Right ventricle myocardium inferior (tissue), 1 donor: Measurements from ENCODE around the gene TTBK1. TPM values are rescaled to one million over a fixed set of nuclear protein-coding genes. Genes with fewer than 3 reads are reported as not detected.

Source experiments
- ATAC-seq: fragments of 200-7000 bp; cut with Tn5 transposase; one replicate; pipeline ENCODE4 v1.9.1; 2020; ENCODE audit warnings: mild to moderate bottlenecking, moderate library complexity
- DNase-seq: peaks from one replicate; pipeline ENCODE4 v3.0.0; 2021; ENCODE audit errors: missing footprints
- intact Hi-C: fragments of 100-400 bp; cut with DNase I; formaldehyde crosslinking; loops from one replicate; pipeline ENCODE4 v1.11.0; 2022
- total RNA-seq: library from RNA; stranded (reverse); fragmentation: NEBNext Ultra II Directional; extraction: Animal tissue kit (Norgen Biotek cat#: 25700); gene quantifications from one replicate; pipeline ENCODE4 v1.2.1, GENCODE V29; 2021
- donor health status: DM: no; HTN: yes; CAD: no; lungs with severe emphysema.

TTBK1 gene
- total RNA-seq, 1 donor from 2014 or later: 0.19 TPM

- no peak for DNase-seq
- intact Hi-C loops: no loop called here
- ATAC-seq: no peak
Observed at GRCh38 chr6:43248101-43248500, 4.8 kb downstream of the TTBK1 start.

GRCh38 chr6:43248791-43249190 is 5.5 kb downstream of the TTBK1 start:
- no peak for ATAC-seq
- intact Hi-C loops: no loop called here
- no peak for DNase-seq

DNA sequence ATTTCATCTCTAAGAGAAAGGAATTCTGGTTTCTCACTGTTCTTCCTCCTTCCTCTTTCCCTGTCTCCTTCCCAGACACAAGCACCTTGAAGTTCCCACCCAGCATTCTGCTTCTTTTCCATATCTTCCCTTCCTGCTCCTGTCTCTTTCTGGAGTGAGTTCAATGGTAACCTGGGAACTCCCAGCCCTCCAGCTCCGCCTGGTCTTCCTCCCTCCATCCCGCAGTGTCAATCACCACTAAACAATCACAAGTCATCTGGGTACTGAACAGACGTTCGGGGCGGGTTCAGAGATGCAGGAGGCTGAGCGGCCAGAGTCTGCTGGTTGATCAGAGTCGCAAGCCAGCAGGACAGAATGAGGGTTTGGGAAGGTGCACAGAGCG is 7.7 kb downstream of the TTBK1 start:
- ATAC-seq: no peak
- intact Hi-C loops: no loop called here

DNA sequence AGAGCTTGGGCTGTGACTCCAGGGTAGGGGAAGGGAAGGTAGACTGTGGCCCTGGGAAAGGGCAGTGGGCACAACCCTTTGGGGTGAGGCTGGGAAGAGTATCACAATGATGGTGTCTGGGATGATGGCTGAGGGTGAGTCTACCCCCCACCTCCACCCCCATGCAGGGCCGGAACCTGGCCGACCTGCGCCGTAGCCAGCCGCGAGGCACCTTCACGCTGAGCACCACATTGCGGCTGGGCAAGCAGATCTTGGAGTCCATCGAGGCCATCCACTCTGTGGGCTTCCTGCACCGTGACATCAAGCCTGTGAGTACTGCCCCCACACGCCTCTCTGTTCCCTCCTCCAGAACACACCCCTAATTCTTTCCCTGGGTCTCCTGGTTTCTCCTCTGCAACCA is 10.1 kb downstream of the TTBK1 start:
- DNase-seq (no peak), ATAC-seq (no peak)
- intact Hi-C loops: no loop called here

More for the DNA sequence above, 7.7 kb downstream of the TTBK1 start:
- DNase-seq: no peak

- ATAC-seq (no peak), DNase-seq (no peak)
- intact Hi-C loops: no loop called here
Observed at GRCh38 chr6:43254138-43254817, 11.0 kb downstream of the TTBK1 start.

GRCh38 chr6:43254846-43255245 is 11.6 kb downstream of the TTBK1 start:
- intact Hi-C loops: no loop called here
- ATAC-seq (no peak), DNase-seq (no peak)

DNA sequence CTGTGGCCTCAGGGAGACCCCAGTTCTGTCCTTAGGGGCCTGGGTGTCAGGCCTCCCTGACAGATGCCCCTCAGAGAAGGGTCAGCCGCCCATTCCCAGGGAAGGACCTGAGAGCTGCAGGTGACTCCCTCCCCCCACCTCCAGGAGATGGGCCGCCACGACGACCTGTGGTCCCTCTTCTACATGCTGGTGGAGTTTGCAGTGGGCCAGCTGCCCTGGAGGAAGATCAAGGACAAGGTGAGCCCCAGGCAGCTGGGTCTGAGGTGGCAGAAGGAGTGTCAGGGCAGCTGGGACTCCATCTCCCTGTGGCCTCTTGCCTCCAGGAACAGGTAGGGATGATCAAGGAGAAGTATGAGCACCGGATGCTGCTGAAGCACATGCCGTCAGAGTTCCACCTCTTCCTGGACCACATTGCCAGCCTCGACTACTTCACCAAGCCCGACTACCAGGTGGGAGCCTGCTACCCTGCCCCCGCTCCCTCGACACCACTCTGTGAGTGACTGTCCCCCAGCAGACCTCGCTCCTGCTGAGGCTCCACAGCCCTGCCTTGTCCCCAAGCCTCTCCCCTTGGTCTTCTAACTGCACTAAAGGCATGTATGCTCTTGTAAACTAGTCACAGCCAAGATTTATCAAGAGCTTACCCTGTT is 12.2 kb downstream of the TTBK1 start:
- intact Hi-C loops: no loop called here
- ATAC-seq (no peak), DNase-seq (no peak)

GRCh38 chr6:43256670-43257366 is 13.5 kb downstream of the TTBK1 start:
- no peak for DNase-seq
- intact Hi-C loops: no loop called here
- no peak for ATAC-seq

DNA sequence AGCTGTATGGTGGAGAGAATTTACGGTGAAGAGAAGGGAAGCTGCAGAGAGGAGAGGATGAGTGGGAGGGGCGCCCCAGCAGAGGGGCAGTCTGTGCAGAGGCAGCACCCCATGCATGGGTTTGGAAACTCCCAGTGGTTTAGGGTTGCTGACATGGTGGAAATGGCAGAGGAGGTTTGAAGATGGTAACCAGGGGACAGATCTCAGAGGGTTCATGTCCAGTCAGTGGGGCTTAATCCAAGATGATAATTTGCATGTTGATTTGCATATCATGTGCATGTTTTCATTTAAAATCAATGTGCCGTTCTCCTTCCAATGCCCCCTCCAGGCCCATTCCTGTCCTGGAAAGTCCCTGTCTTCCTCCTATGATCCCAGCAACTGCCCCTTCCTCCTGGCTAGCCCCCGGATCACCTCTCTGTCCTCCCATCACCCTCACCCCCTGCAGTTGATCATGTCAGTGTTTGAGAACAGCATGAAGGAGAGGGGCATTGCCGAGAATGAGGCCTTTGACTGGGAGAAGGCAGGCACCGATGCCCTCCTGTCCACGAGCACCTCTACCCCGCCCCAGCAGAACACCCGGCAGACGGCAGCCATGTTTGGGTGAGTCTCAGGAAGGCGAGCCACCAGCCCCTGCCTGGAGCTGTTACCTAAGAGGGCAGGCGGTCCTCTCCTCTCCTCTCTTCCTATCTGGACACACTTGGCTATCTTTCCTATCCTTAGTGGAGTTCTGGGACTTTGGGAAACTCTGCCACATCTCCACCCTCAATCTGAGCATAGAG is 14.3 kb downstream of the TTBK1 start:
- ATAC-seq: no peak
- intact Hi-C loops: no loop called here

GRCh38 chr6:43258180-43258579 is 14.9 kb downstream of the TTBK1 start:
- intact Hi-C loops: no loop called here
- no peak for DNase-seq
- no peak for ATAC-seq

More for the DNA sequence above, 14.3 kb downstream of the TTBK1 start:
- no peak for DNase-seq

GRCh38 chr6:43258807-43259686 is 15.8 kb downstream of the TTBK1 start:
- no peak for DNase-seq
- intact Hi-C loops: no loop called here
- no peak for ATAC-seq

- DNase-seq: no peak
- no peak for ATAC-seq
- intact Hi-C loops: loop anchor here (2.0 kb wide), 1 partner anchor 74 kb away; no protein-coding TSS in a partner anchor
Observed at GRCh38 chr6:43260791-43261190, 17.5 kb downstream of the TTBK1 start.

- DNase-seq: no peak
- intact Hi-C loops: loop anchor here (2.0 kb wide), 1 partner anchor 74 kb away; no protein-coding TSS in a partner anchor
- no peak for ATAC-seq
Observed at GRCh38 chr6:43261198-43261597, 17.9 kb downstream of the TTBK1 start.

- intact Hi-C loops: loop anchor here (2.0 kb wide), 1 partner anchor 73 kb away; no protein-coding TSS in a partner anchor
- DNase-seq (no peak), ATAC-seq (no peak)
Observed at GRCh38 chr6:43262000-43262779, 18.9 kb downstream of the TTBK1 start.

DNA sequence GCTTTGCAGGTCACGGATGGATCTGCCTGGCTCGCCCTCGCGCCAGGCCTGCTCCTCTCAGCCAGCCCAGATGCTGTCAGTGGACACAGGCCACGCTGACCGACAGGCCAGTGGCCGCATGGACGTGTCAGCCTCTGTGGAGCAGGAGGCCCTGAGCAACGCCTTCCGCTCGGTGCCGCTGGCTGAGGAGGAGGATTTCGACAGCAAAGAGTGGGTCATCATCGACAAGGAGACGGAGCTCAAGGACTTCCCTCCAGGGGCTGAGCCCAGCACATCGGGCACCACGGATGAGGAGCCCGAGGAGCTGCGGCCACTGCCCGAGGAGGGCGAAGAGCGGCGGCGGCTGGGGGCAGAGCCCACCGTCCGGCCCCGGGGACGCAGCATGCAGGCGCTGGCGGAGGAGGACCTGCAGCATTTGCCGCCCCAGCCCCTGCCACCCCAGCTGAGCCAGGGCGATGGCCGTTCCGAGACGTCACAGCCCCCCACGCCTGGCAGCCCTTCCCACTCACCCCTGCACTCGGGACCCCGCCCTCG is 19.6 kb downstream of the TTBK1 start:
- ATAC-seq: no peak
- intact Hi-C loops: loop anchor here (1.0 kb wide), 1 partner anchor 93 kb away; no protein-coding TSS in a partner anchor
- no peak for DNase-seq

- DNase-seq (peak; percentile 86), ATAC-seq (peak; percentile 87)
- intact Hi-C loops: loop anchor here (1.0 kb wide), 1 partner anchor 93 kb away; no protein-coding TSS in a partner anchor
Observed at GRCh38 chr6:43263314-43264178, 20.3 kb downstream of the TTBK1 start.
